Tibial nerve (tissue), 4 donors: ENCODE results near the gene MORN1. TPM values are rescaled to one million over a fixed set of nuclear protein-coding genes. Genes with fewer than 3 reads are reported as not detected.
A peak's percentile ranks its signal among the peaks of the same experiment; 100 is the strongest.

Experiments used
- DNase-seq, 2 donors: peaks; one replicate each; pipeline ENCODE4 v3.0.0-alpha.2; 2019; ENCODE audit warnings: low spot score in 2 of 2
- H3K27ac ChIP-seq, 4 donors: fragments of 200-600 bp; sonication (generic) in 3 of 4; one replicate each; pipeline ENCODE4 v1.5.1; 2017 to 2019; ENCODE audit warnings: mild to moderate bottlenecking in 1 of 4
- H3K27me3 ChIP-seq, 2 donors: fragments of 200-600 bp; sonication (generic) in 1 of 2; one replicate each; pipeline versions ENCODE4 v1.5.1 to v1.6.0; 2017 to 2019
- H3K36me3 ChIP-seq, 3 donors: fragments of 200-600 bp; sonication (generic); one replicate each; pipeline ENCODE4 v1.5.1; 2018 to 2019
- H3K4me1 ChIP-seq, 4 donors: fragments of 200-600 bp; sonication (generic) in 3 of 4; one replicate each; pipeline ENCODE4 v1.5.1; 2017 to 2019
- H3K4me3 ChIP-seq, 4 donors: fragments of 200-600 bp; sonication (generic) in 3 of 4; one replicate each; pipeline ENCODE4 v1.5.1; 2017 to 2019; ENCODE audit warnings: mild to moderate bottlenecking in 1 of 4, moderate library complexity in 1 of 4
- H3K9me3 ChIP-seq, 4 donors: fragments of 200-600 bp; sonication (generic) in 3 of 4; one replicate each; pipeline ENCODE4 v1.5.1; 2017 to 2019
- EP300 ChIP-seq, 2 donors: sonication (generic); formaldehyde crosslinking; IDR thresholded peaks; one replicate each; pipeline ENCODE4 v1.6.1; 2017; ENCODE audit warnings: antibody characterized with exemption in 2 of 2, mild to moderate bottlenecking in 1 of 2
- POLR2A ChIP-seq, 2 donors: fragments of 450-650 bp; IDR thresholded peaks; one replicate each; pipeline ENCODE4 v1.6.1; 2017; ENCODE audit warnings: antibody characterized with exemption in 2 of 2, mild to moderate bottlenecking in 2 of 2, moderate library complexity in 2 of 2
- WGBS, 2 donors: methylation state at CpG; one replicate each; pipeline ENCODE4 v1.1.5; 2018; 5-methylcytosine and 5-hydroxymethylcytosine counted together
- total RNA-seq, 4 donors: library from RNA; depleted of rRNA; stranded (reverse); fragments of >200 nt; gene quantifications; one replicate each; pipeline ENCODE4 v1.1.0, GENCODE V29; 2016
- TF ChIP-seq, protein P1 (sequence below), 5 experiments: fragments of 200-600 bp in 3 of 5; fragments of 450-650 bp in 2 of 5; sonication (generic) in 3 of 5; IDR thresholded peaks; one replicate each; pipeline ENCODE4 v1.5.1; 2016 to 2019; ENCODE audit warnings: antibody characterized with exemption in 5 of 5, mild to moderate bottlenecking in 3 of 5, moderate library complexity in 2 of 5

The MORN1 gene
- total RNA-seq, 4 donors from 2014 or later = 8.7 to 21.9 (median 16.1) TPM

DNA sequence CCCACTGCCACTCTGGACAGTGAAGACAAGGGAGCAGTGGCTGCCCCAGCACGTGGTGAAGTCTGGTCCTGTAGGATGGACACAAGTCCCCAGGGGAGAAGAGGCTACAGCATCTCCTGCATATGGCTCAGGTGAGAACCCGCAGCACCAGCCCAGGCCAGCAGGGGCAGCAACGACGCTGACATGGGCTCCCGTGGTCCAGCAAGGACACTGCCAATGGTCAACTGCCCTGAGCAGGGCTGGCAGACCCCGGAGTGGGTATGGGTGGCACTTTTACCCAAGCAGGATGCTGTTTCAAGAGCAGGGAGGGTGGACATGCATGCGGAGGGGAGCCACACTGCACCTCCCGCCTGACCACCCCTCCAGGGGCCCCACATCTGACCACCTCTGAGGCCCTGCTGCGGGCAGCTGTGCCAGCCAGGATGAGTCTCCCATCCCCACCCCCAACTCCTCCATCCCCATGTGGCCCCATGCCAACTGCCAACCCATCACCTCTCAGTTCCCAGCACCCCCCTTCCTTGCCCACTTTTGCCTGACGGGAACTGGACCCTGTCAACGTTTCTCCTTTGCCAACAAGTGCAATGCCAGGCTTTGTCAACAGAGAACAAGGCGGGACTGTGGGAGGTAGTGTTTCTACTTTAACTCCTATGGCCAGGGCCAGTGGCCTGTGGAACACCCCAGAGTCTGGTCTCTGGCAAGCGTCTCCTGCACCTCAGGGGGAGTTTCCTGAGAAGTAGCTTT, 8.6 kb downstream of the MORN1 start:
- WGBS, 2 donors = 60% methylated on average over 11 to 13 of the region's 13 CpGs
- Histone ChIP-seq H3K36me3 (peaks cover 0 to 18% (median 0%) of the 10 kb centered on the region in 3 donors), H3K4me1 (peaks cover 0 to 16% (median 8%) of the 10 kb centered on the region in 4 donors), H3K4me3 (no peak overlapping the region), H3K27me3 (no peaks in the 10 kb centered on the region), H3K9me3 (no peaks in the 10 kb centered on the region), H3K27ac (no peak overlapping the region)
- DNase-seq = no peak
- TF ChIP-seq, protein P1, sequence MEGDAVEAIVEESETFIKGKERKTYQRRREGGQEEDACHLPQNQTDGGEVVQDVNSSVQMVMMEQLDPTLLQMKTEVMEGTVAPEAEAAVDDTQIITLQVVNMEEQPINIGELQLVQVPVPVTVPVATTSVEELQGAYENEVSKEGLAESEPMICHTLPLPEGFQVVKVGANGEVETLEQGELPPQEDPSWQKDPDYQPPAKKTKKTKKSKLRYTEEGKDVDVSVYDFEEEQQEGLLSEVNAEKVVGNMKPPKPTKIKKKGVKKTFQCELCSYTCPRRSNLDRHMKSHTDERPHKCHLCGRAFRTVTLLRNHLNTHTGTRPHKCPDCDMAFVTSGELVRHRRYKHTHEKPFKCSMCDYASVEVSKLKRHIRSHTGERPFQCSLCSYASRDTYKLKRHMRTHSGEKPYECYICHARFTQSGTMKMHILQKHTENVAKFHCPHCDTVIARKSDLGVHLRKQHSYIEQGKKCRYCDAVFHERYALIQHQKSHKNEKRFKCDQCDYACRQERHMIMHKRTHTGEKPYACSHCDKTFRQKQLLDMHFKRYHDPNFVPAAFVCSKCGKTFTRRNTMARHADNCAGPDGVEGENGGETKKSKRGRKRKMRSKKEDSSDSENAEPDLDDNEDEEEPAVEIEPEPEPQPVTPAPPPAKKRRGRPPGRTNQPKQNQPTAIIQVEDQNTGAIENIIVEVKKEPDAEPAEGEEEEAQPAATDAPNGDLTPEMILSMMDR (IDR thresholded peaks at IDR 0.05) = peak in 3 of 5 experiments; percentile 11 to 40 (median 28)
- no peak for TF ChIP-seq POLR2A (IDR thresholded peaks at IDR 0.05)
- no peak for TF ChIP-seq EP300 (IDR thresholded peaks at IDR 0.05)

DNA sequence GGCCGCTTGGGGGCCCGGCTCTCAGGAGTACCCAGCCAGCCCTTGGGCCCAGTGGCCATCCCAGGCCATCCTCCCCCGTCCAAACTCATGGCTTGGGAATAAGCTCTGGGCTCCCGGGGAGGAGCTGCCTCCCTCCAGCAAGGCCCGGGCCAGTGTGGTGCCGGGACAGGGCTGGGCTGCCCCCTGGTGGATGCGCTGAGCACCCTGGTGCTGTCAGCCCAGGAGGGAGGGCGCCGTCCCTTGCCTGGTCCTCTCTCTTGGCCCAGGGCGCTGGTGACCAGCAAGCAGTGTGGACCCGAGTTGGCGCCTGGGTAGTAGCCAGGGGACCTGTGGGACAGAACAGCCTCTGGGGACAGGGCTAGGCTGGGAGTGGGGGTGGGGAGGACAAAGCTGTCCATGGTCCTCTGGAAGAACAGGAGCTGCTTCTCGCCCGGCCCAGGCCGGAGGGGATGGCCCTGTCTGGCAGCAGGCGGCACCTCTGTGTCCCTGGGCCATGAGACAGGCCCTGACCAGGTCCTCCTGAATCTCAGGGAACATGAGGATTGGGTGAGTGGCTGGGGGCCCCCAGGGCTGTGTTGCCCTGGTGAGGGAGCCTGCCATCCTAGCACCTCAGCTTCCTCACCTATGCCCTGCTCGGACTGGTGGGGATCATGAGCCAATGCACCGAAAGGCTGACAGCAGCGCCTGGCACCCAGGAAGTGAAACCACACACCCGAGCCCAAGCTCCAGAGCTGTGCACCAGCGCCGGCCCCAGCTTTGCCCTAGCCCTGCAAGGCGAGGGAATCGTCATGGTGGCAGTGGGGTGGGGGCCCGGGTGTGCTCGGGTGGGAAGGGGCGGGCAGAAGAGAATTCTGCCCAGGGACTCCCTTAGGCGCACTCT, 9.4 kb downstream of the MORN1 start:
- 34 to 39% methylated on average over 12 to 21 of the region's 28 CpGs for WGBS, 2 donors
- peak overlapping the region in 1 of 4 donors; percentile 46 for H3K27ac ChIP-seq
- peak; percentile 67 to 76 for DNase-seq
- peaks cover 0 to 10% (median 0%) of the 10 kb centered on the region in 3 donors for H3K36me3 ChIP-seq
- H3K27me3 ChIP-seq = no peaks in the 10 kb centered on the region
- H3K9me3 ChIP-seq = no peaks in the 10 kb centered on the region
- no peak overlapping the region for H3K4me3 ChIP-seq
- TF ChIP-seq POLR2A (IDR thresholded peaks at IDR 0.05) = no peak
- TF ChIP-seq EP300 (IDR thresholded peaks at IDR 0.05) = peak; percentile 29 to 64
- TF ChIP-seq, protein P1 (IDR thresholded peaks at IDR 0.05) = peak; percentile 87 to 99 (median 93)
- H3K4me1 ChIP-seq = peaks cover 0 to 16% (median 8%) of the 10 kb centered on the region in 4 donors

DNA sequence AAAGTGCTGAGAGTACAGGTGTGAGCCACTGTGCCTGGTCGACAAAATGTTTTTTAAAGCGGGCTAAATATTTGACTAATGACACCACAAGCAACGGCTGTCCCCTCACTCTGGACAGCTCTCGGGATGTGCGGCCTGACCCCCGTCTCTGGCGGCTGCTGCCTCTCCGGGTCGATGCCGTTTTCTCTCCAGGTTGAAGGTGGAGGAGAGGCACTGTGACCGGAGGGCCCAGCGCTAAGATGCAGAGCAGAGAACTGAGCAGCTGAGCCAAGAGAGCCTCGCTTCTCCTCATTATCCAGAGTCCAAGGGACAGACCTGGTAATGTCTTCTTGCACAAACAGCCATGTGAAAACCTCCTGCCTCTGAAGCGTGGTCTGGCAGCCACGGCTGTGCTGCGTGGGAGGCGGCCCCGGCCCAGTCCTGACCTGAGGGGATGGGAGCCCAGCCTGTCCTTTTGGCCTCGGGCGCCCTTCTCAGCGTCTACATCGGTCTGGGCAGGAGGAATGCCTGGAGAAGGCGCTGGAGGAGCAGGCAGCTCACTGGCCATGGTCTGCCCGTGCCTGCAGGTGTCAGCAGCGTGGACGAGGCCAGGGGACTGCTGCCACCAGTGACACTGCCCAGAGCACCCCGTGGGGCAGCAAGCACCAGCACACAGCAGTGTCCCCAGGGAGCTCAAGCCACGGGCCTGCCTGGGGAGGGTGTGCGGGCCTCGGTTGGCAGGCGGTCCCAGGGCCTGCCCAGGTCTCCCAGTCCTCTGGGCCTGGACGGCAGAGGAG, 10.3 kb downstream of the MORN1 start:
- no peak for DNase-seq
- no peaks in the 10 kb centered on the region for H3K27me3 ChIP-seq
- TF ChIP-seq EP300 (IDR thresholded peaks at IDR 0.05) = no peak
- TF ChIP-seq, protein P1 (IDR thresholded peaks at IDR 0.05) = no peak
- TF ChIP-seq POLR2A (IDR thresholded peaks at IDR 0.05) = no peak
- 40 to 60% methylated on average over 18 to 32 of the region's 32 CpGs for WGBS, 2 donors
- peaks cover 0 to 16% (median 8%) of the 10 kb centered on the region in 4 donors for H3K4me1 ChIP-seq
- peak overlapping the region in 2 of 4 donors; percentile 29 to 46 for H3K27ac ChIP-seq
- no peaks in the 10 kb centered on the region for H3K36me3 ChIP-seq
- H3K9me3 ChIP-seq = no peaks in the 10 kb centered on the region
- H3K4me3 ChIP-seq = no peak overlapping the region

DNA sequence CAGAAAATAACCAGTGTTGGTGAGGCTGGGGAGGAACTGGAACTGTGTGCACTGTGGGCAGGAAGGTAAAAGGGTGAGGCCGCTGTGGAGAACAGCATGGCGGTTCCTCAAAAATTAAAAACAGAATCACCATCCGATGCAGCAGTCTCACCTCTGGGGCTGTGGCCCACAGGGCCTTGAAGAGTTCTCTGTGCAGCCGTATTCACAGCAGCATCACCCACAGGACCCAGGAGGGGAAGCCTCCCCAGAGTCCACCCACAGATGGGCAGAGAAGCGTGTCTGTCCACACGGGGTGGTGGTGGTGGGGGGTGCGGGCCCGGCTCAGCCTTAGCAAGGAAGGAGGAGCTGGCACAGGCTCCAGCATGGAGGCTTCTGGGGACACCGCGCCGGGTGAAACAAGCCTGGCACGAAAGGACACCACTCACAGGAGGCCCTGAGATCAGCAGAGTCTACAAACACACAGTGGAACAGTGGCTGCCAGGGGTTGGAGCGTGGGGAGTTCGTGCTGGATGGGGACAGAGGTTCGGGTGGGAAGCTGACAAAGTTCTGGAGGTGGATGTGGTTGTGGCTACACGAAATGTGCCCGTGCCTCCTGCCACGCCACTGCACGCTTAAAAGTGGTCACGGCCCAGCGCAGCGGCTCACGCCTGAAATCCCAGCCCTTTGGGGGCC, 11.5 kb downstream of the MORN1 start:
- Histone ChIP-seq H3K4me3 (no peak overlapping the region), H3K27me3 (no peaks in the 10 kb centered on the region), H3K36me3 (no peaks in the 10 kb centered on the region), H3K9me3 (no peaks in the 10 kb centered on the region), H3K4me1 (peaks cover 0 to 16% (median 8%) of the 10 kb centered on the region in 4 donors), H3K27ac (no peak overlapping the region)
- TF ChIP-seq POLR2A (IDR thresholded peaks at IDR 0.05) (no peak), EP300 (IDR thresholded peaks at IDR 0.05) (no peak)
- TF ChIP-seq, protein P1 (IDR thresholded peaks at IDR 0.05) = no peak
- no peak for DNase-seq
- 86 to 87% methylated on average over 23 of the region's 23 CpGs for WGBS, 2 donors
